Neural progenitor cell (in vitro differentiated cells): Measurements from ENCODE around the gene SIL1.

Source experiments
- CTCF ChIP-seq: fragments of 200-600 bp; sonication (generic); IDR thresholded peaks from 2 replicates; pipeline ENCODE4 v1.5.1; 2017; ENCODE audit warnings: antibody characterized with exemption, mild to moderate bottlenecking
- EZH2 ChIP-seq: fragments of 200-600 bp; sonication (generic); IDR thresholded peaks from 2 replicates; pipeline ENCODE4 v1.6.1; 2017; ENCODE audit warnings: antibody characterized with exemption, mild to moderate bottlenecking, moderate library complexity

GRCh38 chr5:139138109-139138508 is 60.1 kb downstream of the SIL1 start:
- no peak for TF ChIP-seq CTCF
- TF ChIP-seq EZH2: no peak
